Gastrocnemius medialis (tissue), 4 donors: Measurements from ENCODE around the gene RACK1. TPM values are rescaled to one million over a fixed set of nuclear protein-coding genes. Genes with fewer than 3 reads are reported as not detected.

Source experiments
- ATAC-seq, 2 donors: fragments of 150-250 bp; one replicate each; pipeline ENCODE4 v1.9.1; 2016
- DNase-seq, 2 donors: peaks; one replicate each; pipeline ENCODE4 v3.0.0-alpha.2; 2019
- H3K27ac ChIP-seq, 4 donors: fragments of 200-600 bp; sonication (generic); 1 replicate in 1 of 4; 2 replicates in 3 of 4; pipeline ENCODE4 v1.5.1; 2016 to 2018; ENCODE audit warnings: mild to moderate bottlenecking in 2 of 4, moderate library complexity in 1 of 4
- H3K27me3 ChIP-seq, 3 donors: fragments of 200-600 bp; sonication (generic) in 2 of 3; 1 replicate in 1 of 3; 2 replicates in 2 of 3; pipeline versions ENCODE4 v1.5.1 to v1.6.0; 2016 to 2019; ENCODE audit warnings: mild to moderate bottlenecking in 1 of 3, moderate library complexity in 1 of 3
- H3K36me3 ChIP-seq, 2 donors: fragments of 200-600 bp; sonication (generic) in 1 of 2; one replicate each; pipeline ENCODE4 v1.5.1; 2017 to 2018
- H3K4me1 ChIP-seq, 2 donors: fragments of 200-600 bp; sonication (generic) in 1 of 2; one replicate each; pipeline ENCODE4 v1.5.1; 2016 to 2017; ENCODE audit warnings: mild to moderate bottlenecking in 2 of 2
- H3K4me3 ChIP-seq, 4 donors: fragments of 200-600 bp; sonication (generic) in 3 of 4; 1 replicate in 1 of 4; 2 replicates in 3 of 4; pipeline ENCODE4 v1.5.1; 2016 to 2019; ENCODE audit warnings: mild to moderate bottlenecking in 2 of 4
- H3K9me3 ChIP-seq, 3 donors: fragments of 200-600 bp; sonication (generic) in 2 of 3; 1 replicate in 1 of 3; 2 replicates in 2 of 3; pipeline ENCODE4 v1.5.1; 2016 to 2019
- POLR2A ChIP-seq, 2 donors: fragments of 450-650 bp; IDR thresholded peaks; one replicate each; pipeline ENCODE4 v1.6.1; 2017; ENCODE audit warnings: antibody characterized with exemption in 2 of 2, mild to moderate bottlenecking in 2 of 2, moderate library complexity in 2 of 2
- in situ Hi-C, 4 donors: fragments of 200-750 bp; cut with MboI; loops; one replicate each; pipeline versions ENCODE4 v1.15.0 to v1.8.0; 2017; ENCODE audit warnings: low sequenced_read_pairs in 4 of 4
- intact Hi-C: fragments of 100-400 bp; cut with DNase I; formaldehyde crosslinking; loops from one replicate; pipeline ENCODE4 v1.15.1; 2023; ENCODE audit warnings: low total_unique reads
- total RNA-seq, 4 donors: library from RNA; depleted of rRNA; stranded (reverse); fragments of >200 nt; gene quantifications; one replicate each; pipeline versions ENCODE4 v1.1.0 to v1.2.3, GENCODE V29; 2016
- TF ChIP-seq, protein P1 (sequence below), 5 experiments: fragments of 450-650 bp in 3 of 5; fragments of 200-600 bp in 2 of 5; sonication (generic) in 2 of 5; IDR thresholded peaks in 4 of 5; conservative IDR thresholded peaks in 1 of 5; 1 replicate in 4 of 5; 2 replicates in 1 of 5; pipeline ENCODE4 v1.5.1; 2016 to 2019; ENCODE audit warnings: antibody characterized with exemption in 5 of 5, mild to moderate bottlenecking in 3 of 5, moderate library complexity in 3 of 5

The RACK1 gene
- total RNA-seq, 4 donors from 2014 or later: 1,697 to 2,187 (median 1,957) TPM

DNA sequence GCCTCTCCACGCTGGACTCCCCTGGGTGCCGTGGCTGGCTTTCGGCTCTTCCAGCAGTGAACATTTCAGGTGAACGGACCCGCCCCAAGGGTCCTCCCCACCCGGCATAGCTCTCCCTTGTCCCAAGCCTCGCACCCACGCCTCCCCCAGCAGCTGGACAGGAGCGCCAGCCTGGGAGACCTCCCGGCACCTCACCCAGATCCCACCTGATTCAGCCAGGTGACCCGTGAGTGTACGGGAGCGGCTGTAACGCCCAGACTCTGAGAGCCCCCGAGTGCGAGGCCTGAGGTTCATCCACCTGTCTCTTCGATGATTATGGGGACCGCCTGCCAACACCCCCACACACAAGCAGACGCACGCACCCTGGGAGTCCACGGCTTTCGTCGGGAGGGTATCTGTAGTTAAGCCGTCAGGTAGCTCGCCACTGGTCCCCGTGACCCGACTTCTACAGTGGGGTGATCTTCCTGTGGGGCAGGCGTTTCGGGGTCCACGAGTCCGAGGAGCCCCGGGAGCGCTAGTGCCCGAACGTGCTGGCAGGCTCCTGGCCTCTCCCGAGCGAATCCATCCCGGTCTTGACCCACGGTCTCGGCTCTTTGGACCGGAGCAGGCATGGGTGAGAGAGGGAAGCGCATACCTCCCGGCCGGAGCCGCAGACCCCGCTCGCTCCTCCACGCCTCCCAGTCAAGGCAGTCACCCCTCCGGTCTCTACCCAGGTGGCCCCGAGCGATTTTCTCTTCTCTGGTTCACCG, 53.6 kb downstream of the RACK1 start:
- Histone ChIP-seq H3K9me3 (no peaks in the 10 kb centered on the region), H3K4me1 (peaks cover 14 to 22% of the 10 kb centered on the region in 2 donors), H3K4me3 (peak overlapping the region; percentile 67 to 97 (median 77)), H3K27ac (peak overlapping the region; percentile 89 to 98 (median 93)), H3K36me3 (no peaks in the 10 kb centered on the region), H3K27me3 (no peaks in the 10 kb centered on the region)
- in situ Hi-C loops: loop anchor here in 2 of 4 donors (10.0 kb wide), 1 partner anchor 75 kb away; the partner anchor contains the start of gene TRIM52 (in 2 of the 2)
- no peak for DNase-seq
- ATAC-seq: no peak
- TF ChIP-seq POLR2A (IDR thresholded peaks at IDR 0.05): no peak
- TF ChIP-seq, protein P1, sequence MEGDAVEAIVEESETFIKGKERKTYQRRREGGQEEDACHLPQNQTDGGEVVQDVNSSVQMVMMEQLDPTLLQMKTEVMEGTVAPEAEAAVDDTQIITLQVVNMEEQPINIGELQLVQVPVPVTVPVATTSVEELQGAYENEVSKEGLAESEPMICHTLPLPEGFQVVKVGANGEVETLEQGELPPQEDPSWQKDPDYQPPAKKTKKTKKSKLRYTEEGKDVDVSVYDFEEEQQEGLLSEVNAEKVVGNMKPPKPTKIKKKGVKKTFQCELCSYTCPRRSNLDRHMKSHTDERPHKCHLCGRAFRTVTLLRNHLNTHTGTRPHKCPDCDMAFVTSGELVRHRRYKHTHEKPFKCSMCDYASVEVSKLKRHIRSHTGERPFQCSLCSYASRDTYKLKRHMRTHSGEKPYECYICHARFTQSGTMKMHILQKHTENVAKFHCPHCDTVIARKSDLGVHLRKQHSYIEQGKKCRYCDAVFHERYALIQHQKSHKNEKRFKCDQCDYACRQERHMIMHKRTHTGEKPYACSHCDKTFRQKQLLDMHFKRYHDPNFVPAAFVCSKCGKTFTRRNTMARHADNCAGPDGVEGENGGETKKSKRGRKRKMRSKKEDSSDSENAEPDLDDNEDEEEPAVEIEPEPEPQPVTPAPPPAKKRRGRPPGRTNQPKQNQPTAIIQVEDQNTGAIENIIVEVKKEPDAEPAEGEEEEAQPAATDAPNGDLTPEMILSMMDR (IDR thresholded peaks at IDR 0.05 in 4 of 5, conservative IDR thresholded peaks at IDR 0.05 in 1 of 5): no peak
- intact Hi-C loops: loop anchor here (2.0 to 10.0 kb wide), 3 partner anchors 325 to 1358 kb away; partner anchors contain the start of gene ZFP62

DNA sequence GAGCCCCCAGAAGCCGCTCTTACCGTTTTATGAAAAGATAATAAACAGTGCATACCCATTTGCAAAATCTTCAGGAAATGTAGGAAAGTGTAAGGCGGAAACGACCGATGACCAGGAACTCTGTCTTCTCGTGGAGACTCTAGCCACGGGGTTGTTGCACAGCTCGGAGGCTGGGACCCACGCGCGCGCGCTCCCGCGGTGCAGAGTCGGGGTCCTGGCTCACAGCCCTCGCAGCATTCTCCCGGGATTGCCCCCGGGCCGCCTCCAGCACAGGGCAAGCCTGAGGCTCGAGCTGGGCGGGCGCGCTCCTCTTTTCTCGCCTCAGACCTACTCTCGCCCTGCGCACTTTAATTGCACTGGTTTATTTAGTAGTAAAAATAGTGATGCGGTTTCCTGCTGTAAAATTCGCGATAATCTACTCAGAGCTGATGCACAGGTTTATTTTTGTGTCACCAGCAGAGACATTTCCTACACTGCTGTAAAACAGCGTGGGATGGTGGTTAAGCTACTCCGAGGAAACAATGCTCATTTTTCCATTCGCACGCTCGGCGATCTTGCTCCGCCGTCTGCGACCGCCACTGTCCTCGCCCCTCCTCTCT, 54.2 kb downstream of the RACK1 start:
- no peak for ATAC-seq
- peak overlapping the region; percentile 89 to 98 (median 93) for H3K27ac ChIP-seq
- in situ Hi-C loops (loop anchor here in 2 of 4 donors (10.0 kb wide), 1 partner anchor 75 kb away; the partner anchor contains the start of gene TRIM52 (in 2 of the 2)), intact Hi-C loops (loop anchor here (2.0 to 10.0 kb wide), 2 partner anchors 325 to 381 kb away; partner anchors contain the start of gene ZFP62)
- DNase-seq: no peak
- H3K9me3 ChIP-seq: no peaks in the 10 kb centered on the region
- TF ChIP-seq, protein P1 (IDR thresholded peaks at IDR 0.05 in 4 of 5, conservative IDR thresholded peaks at IDR 0.05 in 1 of 5): no peak
- no peak for TF ChIP-seq POLR2A (IDR thresholded peaks at IDR 0.05)
- no peaks in the 10 kb centered on the region for H3K36me3 ChIP-seq
- H3K27me3 ChIP-seq: no peaks in the 10 kb centered on the region
- H3K4me3 ChIP-seq: peak overlapping the region; percentile 67 to 97 (median 77)
- H3K4me1 ChIP-seq: peaks cover 11 to 22% of the 10 kb centered on the region in 2 donors

DNA sequence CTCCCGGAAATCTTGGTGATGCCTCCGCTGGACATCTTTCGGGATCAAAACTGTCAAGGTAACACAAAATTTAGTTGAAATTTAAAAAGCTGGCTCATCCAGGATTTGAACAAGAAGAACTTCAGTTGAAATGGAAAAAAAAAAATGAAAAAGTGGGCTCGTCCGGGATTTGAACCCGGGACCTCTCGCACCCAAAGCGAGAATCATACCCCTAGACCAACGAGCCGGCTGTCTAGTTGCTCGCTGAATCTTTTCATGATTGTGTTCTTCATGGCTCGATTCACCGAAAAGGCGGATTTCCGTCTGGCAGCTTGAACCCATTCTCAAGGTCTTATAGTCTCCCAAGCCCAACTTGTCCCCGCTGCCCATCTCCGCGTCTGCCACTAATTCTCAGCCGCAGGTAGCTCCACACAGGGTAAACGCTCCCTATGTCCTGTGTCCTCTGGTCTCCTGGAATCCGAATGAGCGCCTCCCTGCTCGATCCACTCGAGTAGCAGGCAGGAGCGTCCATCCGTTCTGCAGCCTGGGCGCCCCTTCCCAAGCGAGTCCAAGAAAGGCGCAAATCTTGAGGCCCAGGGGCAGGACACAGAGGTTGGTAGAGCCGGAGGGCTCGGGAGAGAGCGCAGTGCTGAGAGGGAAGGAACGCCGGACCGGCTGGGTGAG, 54.9 kb downstream of the RACK1 start:
- ATAC-seq (peak; percentile 24 to 35), DNase-seq (peak in 1 of 2 donors; percentile 65)
- intact Hi-C loops (loop anchor here (1.0 to 10.0 kb wide), 4 partner anchors 28 to 380 kb away; partner anchors contain the start of genes TRIM52 and ZFP62), in situ Hi-C loops (loop anchor here in 2 of 4 donors (10.0 kb wide), 1 partner anchor 76 kb away; the partner anchor contains the start of gene TRIM52 (in 2 of the 2))
- H3K9me3 ChIP-seq: no peaks in the 10 kb centered on the region
- peak overlapping the region; percentile 89 to 98 (median 91) for H3K27ac ChIP-seq
- no peaks in the 10 kb centered on the region for H3K36me3 ChIP-seq
- peak overlapping the region; percentile 67 to 97 (median 77) for H3K4me3 ChIP-seq
- peaks cover 8 to 21% of the 10 kb centered on the region in 2 donors for H3K4me1 ChIP-seq
- H3K27me3 ChIP-seq: no peaks in the 10 kb centered on the region
- TF ChIP-seq POLR2A (IDR thresholded peaks at IDR 0.05): no peak
- TF ChIP-seq, protein P1 (IDR thresholded peaks at IDR 0.05 in 4 of 5, conservative IDR thresholded peaks at IDR 0.05 in 1 of 5): no peak

DNA sequence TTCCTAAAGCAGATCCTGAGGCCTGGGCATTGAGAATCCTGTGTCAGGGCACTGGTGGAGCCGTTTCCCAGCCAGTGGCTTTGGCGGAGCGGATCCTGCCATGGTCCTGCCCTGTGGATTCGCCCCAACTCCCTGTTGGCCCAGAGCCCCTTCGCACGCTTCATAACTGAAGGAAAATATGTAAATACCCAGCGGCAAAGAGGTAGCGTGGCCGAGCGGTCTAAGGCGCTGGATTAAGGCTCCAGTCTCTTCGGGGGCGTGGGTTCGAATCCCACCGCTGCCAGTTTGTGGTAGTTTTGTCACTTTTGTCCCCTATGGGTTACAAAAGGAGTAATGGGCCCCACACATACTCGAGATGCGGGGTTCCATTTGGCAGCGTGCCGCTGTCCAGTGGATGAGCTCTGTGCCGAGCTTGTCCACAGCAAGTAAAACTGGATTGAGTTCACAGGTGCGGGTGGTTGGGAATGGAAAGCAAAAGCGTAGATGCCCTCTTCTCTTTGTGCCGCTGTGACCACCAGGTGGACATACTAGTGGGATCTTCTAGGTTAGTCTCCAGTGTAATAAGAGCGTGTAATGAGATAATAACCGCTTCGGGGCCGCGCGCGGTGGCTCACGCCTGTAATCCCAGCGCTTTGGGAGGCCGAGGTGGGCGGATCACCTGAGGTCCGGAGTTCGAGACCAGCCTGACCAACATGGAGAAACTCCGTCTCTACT, 56.0 kb downstream of the RACK1 start:
- no peak for TF ChIP-seq POLR2A (IDR thresholded peaks at IDR 0.05)
- TF ChIP-seq, protein P1 (IDR thresholded peaks at IDR 0.05 in 4 of 5, conservative IDR thresholded peaks at IDR 0.05 in 1 of 5): peak; percentile 10 to 32 (median 20)
- in situ Hi-C loops: loop anchor here in 2 of 4 donors (10.0 kb wide), 1 partner anchor 77 kb away; the partner anchor contains the start of gene TRIM52 (in 2 of the 2)

More for the DNA sequence above, 56.0 kb downstream of the RACK1 start:
- Histone ChIP-seq H3K36me3 (no peaks in the 10 kb centered on the region), H3K27me3 (no peaks in the 10 kb centered on the region), H3K4me1 (peaks cover 5 to 19% of the 10 kb centered on the region in 2 donors), H3K9me3 (no peaks in the 10 kb centered on the region), H3K4me3 (peak overlapping the region; percentile 67 to 97 (median 77)), H3K27ac (peak overlapping the region; percentile 89 to 98 (median 91))
- DNase-seq (peak in 1 of 2 donors; percentile 75), ATAC-seq (no peak)
- intact Hi-C loops: loop anchor here (1.0 to 10.0 kb wide), 4 partner anchors 26 to 379 kb away; partner anchors contain the start of genes TRIM52 and ZFP62
